Karpas-422 (cell line): Measurements from ENCODE around the gene PACS2. TPM values are rescaled to one million over a fixed set of nuclear protein-coding genes. Genes with fewer than 3 reads are reported as not detected.

Source experiments
- DNase-seq: peaks from one replicate; pipeline ENCODE4 v3.0.0-alpha.2; 2015
- H2AFZ ChIP-seq: fragments of 200-600 bp; sonication (generic); 2 replicates; pipeline ENCODE4 v1.6.1; 2014; ENCODE audit warnings: antibody characterized with exemption, low read length, mixed read lengths
- H3K27ac ChIP-seq: fragments of 200-600 bp; sonication (generic); 2 replicates; pipeline ENCODE4 v1.5.1; 2014; ENCODE audit warnings: mild to moderate bottlenecking, low read length, moderate library complexity
- H3K27me3 ChIP-seq: fragments of 200-600 bp; sonication (generic); 2 replicates; pipeline ENCODE4 v1.6.1; 2014; ENCODE audit warnings: low read length, mixed read lengths
- H3K36me3 ChIP-seq: fragments of 200-600 bp; sonication (generic); 2 replicates; pipeline ENCODE4 v1.6.1; 2014; ENCODE audit warnings: low read length, mixed read lengths; ENCODE audit not compliant: insufficient read depth
- H3K4me1 ChIP-seq: fragments of 200-600 bp; sonication (generic); 2 replicates; pipeline ENCODE4 v1.6.1; 2014; ENCODE audit warnings: mild to moderate bottlenecking, low read length, mixed read lengths
- H3K4me2 ChIP-seq: fragments of 200-600 bp; sonication (generic); 2 replicates; pipeline ENCODE4 v1.6.1; 2014; ENCODE audit warnings: low read length, low read depth, mild to moderate bottlenecking; ENCODE audit not compliant: poor library complexity, severe bottlenecking
- H3K4me3 ChIP-seq: fragments of 200-600 bp; sonication (generic); 2 replicates; pipeline ENCODE4 v1.5.1; 2014; ENCODE audit warnings: mild to moderate bottlenecking, antibody characterized with exemption, low read length, mixed read lengths
- H3K79me2 ChIP-seq: fragments of 200-600 bp; sonication (generic); 2 replicates; pipeline ENCODE4 v1.6.1; 2014; ENCODE audit warnings: mild to moderate bottlenecking, low read length, mixed read lengths
- H3K9ac ChIP-seq: fragments of 200-600 bp; sonication (generic); 2 replicates; pipeline ENCODE4 v1.6.0; 2014; ENCODE audit warnings: low read length
- H3K9me2 ChIP-seq: fragments of 200-600 bp; sonication (generic), shearing (Covaris generic); replicated peaks from 2 replicates; pipeline ENCODE4 v1.6.0; 2014; ENCODE audit warnings: mild to moderate bottlenecking, low read length, moderate library complexity; ENCODE audit not compliant: insufficient read depth
- H3K9me3 ChIP-seq: fragments of 300-700, 200-600 bp; sonication (generic); 2 replicates; pipeline ENCODE4 v1.6.1; 2014; ENCODE audit warnings: low read length, mixed read lengths
- H4K20me1 ChIP-seq: fragments of 200-600 bp; sonication (generic); 2 replicates; pipeline ENCODE4 v1.6.1; 2014; ENCODE audit warnings: mild to moderate bottlenecking, antibody characterized with exemption, low read length, low read depth; ENCODE audit not compliant: insufficient read depth
- total RNA-seq: library from RNA; depleted of rRNA; stranded (reverse); fragments of >200 nt; shearing (Covaris generic); gene quantifications from 2 replicates; pipeline ENCODE4 v1.2.3, GENCODE V29; 2014; ENCODE audit warnings: low replicate concordance

The PACS2 gene
- total RNA-seq, 1 experiment from 2014 or later = 32.4 TPM

DNA sequence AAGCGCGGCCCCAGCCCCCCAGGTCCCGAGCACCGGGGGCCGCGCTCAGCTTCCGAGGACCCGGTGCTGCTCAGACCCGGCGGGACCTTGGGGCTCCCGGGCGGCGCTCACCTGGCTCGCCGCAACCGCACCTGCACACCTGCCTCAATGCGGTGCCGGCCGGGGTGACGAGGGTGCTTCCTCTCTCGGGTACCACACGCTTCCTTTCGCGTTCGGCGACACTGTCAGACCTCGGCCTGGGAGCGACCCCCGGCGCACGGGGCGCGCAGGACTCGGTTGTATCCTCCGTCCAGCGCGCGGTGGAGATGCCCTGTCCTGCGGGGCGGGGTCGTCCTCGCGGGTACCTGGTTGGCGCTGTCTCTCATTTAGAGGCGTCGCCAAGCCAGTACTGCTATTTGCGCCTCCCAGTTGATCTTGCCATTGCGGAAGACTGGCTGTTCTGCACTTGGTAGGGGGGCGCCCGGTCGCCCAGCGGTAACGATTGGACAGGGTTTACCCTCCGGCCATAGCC is 718 bp downstream of the PACS2 start:
- no peaks in the 10 kb centered on the region for H3K79me2 ChIP-seq
- peak overlapping the region; percentile 87 for H3K4me2 ChIP-seq
- no peak overlapping the region for H3K27ac ChIP-seq
- no peaks in the 10 kb centered on the region for H3K36me3 ChIP-seq
- H4K20me1 ChIP-seq = peaks cover 35% of the 10 kb centered on the region
- peak overlapping the region; percentile 79 for H3K9ac ChIP-seq
- H3K27me3 ChIP-seq = peaks cover 3% of the 10 kb centered on the region; the same call in 1 of the 2 replicates
- no peaks in the 10 kb centered on the region for H3K9me2 ChIP-seq
- H3K9me3 ChIP-seq = no peaks in the 10 kb centered on the region
- H2AFZ ChIP-seq = no peak overlapping the region
- H3K4me3 ChIP-seq = peak overlapping the region; percentile 77
- no peak for DNase-seq
- H3K4me1 ChIP-seq = peaks cover 14% of the 10 kb centered on the region

- peaks cover 40% of the 10 kb centered on the region for H4K20me1 ChIP-seq
- H3K36me3 ChIP-seq = no peaks in the 10 kb centered on the region
- peaks cover 14% of the 10 kb centered on the region for H3K4me1 ChIP-seq
- H3K27me3 ChIP-seq = peaks cover 3% of the 10 kb centered on the region; the same call in 1 of the 2 replicates
- H3K9me3 ChIP-seq = no peaks in the 10 kb centered on the region
- peak overlapping the region; percentile 87 for H3K4me2 ChIP-seq
- no peak for DNase-seq
- H3K9me2 ChIP-seq = no peaks in the 10 kb centered on the region
- no peak overlapping the region for H3K27ac ChIP-seq
- no peaks in the 10 kb centered on the region; the same call in 1 of the 2 replicates for H3K79me2 ChIP-seq
- no peak overlapping the region for H3K9ac ChIP-seq
- peak overlapping the region; percentile 77; the same call in 1 of the 2 replicates for H3K4me3 ChIP-seq
- H2AFZ ChIP-seq = no peak overlapping the region
Measured at GRCh38 chr14:105315941-105316576, 1.5 kb downstream of the PACS2 start.

- no peaks in the 10 kb centered on the region for H3K9me2 ChIP-seq
- no peak overlapping the region for H3K27ac ChIP-seq
- no peaks in the 10 kb centered on the region for H3K36me3 ChIP-seq
- H2AFZ ChIP-seq = no peak overlapping the region
- H3K4me2 ChIP-seq = no peak overlapping the region
- peaks cover 14% of the 10 kb centered on the region for H3K4me1 ChIP-seq
- no peak overlapping the region for H3K4me3 ChIP-seq
- no peaks in the 10 kb centered on the region; the same call in 1 of the 2 replicates for H3K79me2 ChIP-seq
- H3K27me3 ChIP-seq = peaks cover 3% of the 10 kb centered on the region; the same call in 1 of the 2 replicates
- no peaks in the 10 kb centered on the region for H3K9me3 ChIP-seq
- peaks cover 40% of the 10 kb centered on the region for H4K20me1 ChIP-seq
- H3K9ac ChIP-seq = no peak overlapping the region
- no peak for DNase-seq
Measured at GRCh38 chr14:105316577-105316941, 2.0 kb downstream of the PACS2 start.

DNA sequence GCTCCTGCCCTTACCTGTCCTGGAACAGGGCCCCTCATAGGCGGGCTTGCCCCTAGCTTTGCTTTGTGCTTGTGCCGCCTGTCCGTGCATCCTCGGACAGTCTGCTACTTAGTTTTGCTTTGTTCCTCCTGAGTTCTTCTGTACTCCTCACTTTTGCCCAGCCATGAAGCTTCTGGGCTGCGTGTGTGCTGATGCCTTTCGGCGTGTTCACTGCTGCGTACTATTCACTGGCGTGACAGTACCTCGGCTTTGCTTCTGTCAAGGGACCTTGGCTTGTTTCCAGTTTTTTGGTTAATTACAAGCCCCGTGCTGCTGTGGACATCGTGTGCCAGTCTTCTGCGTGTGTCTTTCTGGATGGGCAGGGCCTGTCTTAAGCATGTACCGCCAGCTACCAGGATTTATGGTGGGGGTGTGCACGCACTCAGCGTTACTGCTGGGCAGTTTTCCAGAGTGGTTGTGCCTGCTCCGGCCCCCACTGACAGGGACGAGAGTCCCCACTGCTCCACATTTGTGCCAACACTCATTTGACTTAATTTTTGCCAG is 2.5 kb downstream of the PACS2 start:
- DNase-seq = no peak
- Histone ChIP-seq H3K9me3 (no peaks in the 10 kb centered on the region), H3K79me2 (no peaks in the 10 kb centered on the region; the same call in 1 of the 2 replicates), H4K20me1 (peaks cover 40% of the 10 kb centered on the region), H3K27ac (no peak overlapping the region), H3K4me2 (no peak overlapping the region), H3K9ac (no peak overlapping the region), H3K4me3 (no peak overlapping the region), H2AFZ (no peak overlapping the region), H3K36me3 (no peaks in the 10 kb centered on the region), H3K9me2 (no peaks in the 10 kb centered on the region), H3K27me3 (peaks cover 3% of the 10 kb centered on the region; the same call in 1 of the 2 replicates), H3K4me1 (peaks cover 14% of the 10 kb centered on the region)

- no peak overlapping the region for H3K27ac ChIP-seq
- no peak overlapping the region for H3K9ac ChIP-seq
- peak; percentile 63 for DNase-seq
- H3K36me3 ChIP-seq = no peaks in the 10 kb centered on the region
- H3K9me2 ChIP-seq = no peaks in the 10 kb centered on the region
- peaks cover 40% of the 10 kb centered on the region for H4K20me1 ChIP-seq
- peaks cover 14% of the 10 kb centered on the region for H3K4me1 ChIP-seq
- H3K9me3 ChIP-seq = no peaks in the 10 kb centered on the region
- no peak overlapping the region for H3K4me3 ChIP-seq
- peaks cover 3% of the 10 kb centered on the region; the same call in 1 of the 2 replicates for H3K27me3 ChIP-seq
- no peaks in the 10 kb centered on the region; the same call in 1 of the 2 replicates for H3K79me2 ChIP-seq
- H3K4me2 ChIP-seq = no peak overlapping the region
- no peak overlapping the region for H2AFZ ChIP-seq
Measured at GRCh38 chr14:105317546-105317945, 3.0 kb downstream of the PACS2 start.

GRCh38 chr14:105322791-105323556 is 8.4 kb downstream of the PACS2 start:
- Histone ChIP-seq H3K4me2 (no peak overlapping the region), H3K79me2 (no peaks in the 10 kb centered on the region; the same call in 1 of the 2 replicates), H3K9me2 (no peaks in the 10 kb centered on the region), H4K20me1 (peaks cover 65% of the 10 kb centered on the region), H3K4me1 (no peaks in the 10 kb centered on the region), H3K36me3 (no peaks in the 10 kb centered on the region), H3K27ac (no peak overlapping the region), H3K27me3 (no peaks in the 10 kb centered on the region), H3K9me3 (no peaks in the 10 kb centered on the region), H3K9ac (no peak overlapping the region), H3K4me3 (no peak overlapping the region), H2AFZ (no peak overlapping the region)
- DNase-seq = no peak

GRCh38 chr14:105323663-105324062 is 9.1 kb downstream of the PACS2 start:
- no peaks in the 10 kb centered on the region for H3K9me3 ChIP-seq
- H3K9ac ChIP-seq = no peak overlapping the region
- no peak for DNase-seq
- H3K27ac ChIP-seq = no peak overlapping the region
- peaks cover 68% of the 10 kb centered on the region for H4K20me1 ChIP-seq
- H3K4me1 ChIP-seq = no peaks in the 10 kb centered on the region
- no peaks in the 10 kb centered on the region for H3K9me2 ChIP-seq
- H2AFZ ChIP-seq = no peak overlapping the region
- no peaks in the 10 kb centered on the region for H3K36me3 ChIP-seq
- no peak overlapping the region for H3K4me2 ChIP-seq
- H3K4me3 ChIP-seq = no peak overlapping the region
- no peaks in the 10 kb centered on the region; the same call in 1 of the 2 replicates for H3K79me2 ChIP-seq
- H3K27me3 ChIP-seq = no peaks in the 10 kb centered on the region
